Endothelial cell (in vitro differentiated cells): Measurements from ENCODE around the gene ZNHIT1. TPM values are rescaled to one million over a fixed set of nuclear protein-coding genes. Genes with fewer than 3 reads are reported as not detected.
"Not testable (repeated sequence)": the region's sequence is repeated elsewhere in the genome, so short reads cannot be mapped to it uniquely, and the experiment has no call there.

Experiments
- DNase-seq: peaks from one replicate; pipeline ENCODE4 v3.0.0; 2021; ENCODE audit warnings: low spot score
- H3K27ac Mint-ChIP-seq: one replicate; pipeline ENCODE4 v1.8.0; 2021; ENCODE audit warnings: mixed read lengths, inconsistent platforms; ENCODE audit not compliant: unreplicated experiment
- H3K27me3 Mint-ChIP-seq: one replicate; pipeline ENCODE4 v1.8.0; 2021; ENCODE audit warnings: mild to moderate bottlenecking, moderate library complexity, mixed read lengths, inconsistent platforms; ENCODE audit not compliant: unreplicated experiment
- H3K36me3 Mint-ChIP-seq: one replicate; pipeline ENCODE4 v1.8.0; 2021; ENCODE audit warnings: mild to moderate bottlenecking, low read depth, mixed read lengths, inconsistent platforms; ENCODE audit not compliant: unreplicated experiment
- H3K4me1 Mint-ChIP-seq: one replicate; pipeline ENCODE4 v1.8.0; 2021; ENCODE audit warnings: mild to moderate bottlenecking, mixed read lengths, inconsistent platforms; ENCODE audit not compliant: unreplicated experiment
- H3K4me3 Mint-ChIP-seq: one replicate; pipeline ENCODE4 v1.8.0; 2021; ENCODE audit warnings: mild to moderate bottlenecking, mixed read lengths, inconsistent platforms; ENCODE audit not compliant: unreplicated experiment
- H3K9me3 Mint-ChIP-seq: one replicate; pipeline ENCODE4 v1.8.0; 2021; ENCODE audit warnings: mixed read lengths, inconsistent platforms; ENCODE audit not compliant: unreplicated experiment
- CTCF ChIP-seq: fragments of 200-600 bp; sonication (generic); IDR thresholded peaks from one replicate; pipeline ENCODE4 v1.5.0; 2021; ENCODE audit warnings: antibody characterized with exemption; ENCODE audit not compliant: unreplicated experiment
- total RNA-seq: library from RNA; stranded (reverse); fragmentation: NEBNext Ultra II Directional; extraction: Animal tissue kit (Norgen Biotek cat#: 25700); gene quantifications from one replicate; pipeline ENCODE4 v1.2.1, GENCODE V29; 2021; ENCODE audit not compliant: unreplicated experiment

ZNHIT1 gene
- total RNA-seq, 1 donor from 2014 or later, result 71.5 TPM

- no peak for DNase-seq
- Mint-ChIP-seq H3K9me3 (no peaks in the 10 kb centered on the region), H3K27ac (no peak overlapping the region), H3K36me3 (no peaks in the 10 kb centered on the region), H3K4me3 (no peak overlapping the region), H3K27me3 (peaks cover 2% of the 10 kb centered on the region), H3K4me1 (peaks cover 11% of the 10 kb centered on the region)
- TF ChIP-seq CTCF, result no peak
Measured at GRCh38 chr7:101255796-101256195, 37.8 kb downstream of the ZNHIT1 start.

- H3K4me3 Mint-ChIP-seq, result no peak overlapping the region
- H3K9me3 Mint-ChIP-seq, result no peaks in the 10 kb centered on the region
- H3K27me3 Mint-ChIP-seq, result peaks cover 2% of the 10 kb centered on the region
- no peaks in the 10 kb centered on the region for H3K36me3 Mint-ChIP-seq
- TF ChIP-seq CTCF, result no peak
- H3K4me1 Mint-ChIP-seq, result peaks cover 3% of the 10 kb centered on the region
- H3K27ac Mint-ChIP-seq, result no peak overlapping the region
- DNase-seq, result no peak
Measured at GRCh38 chr7:101258243-101258731, 40.3 kb downstream of the ZNHIT1 start.

GRCh38 chr7:101264102-101264706 is 46.2 kb downstream of the ZNHIT1 start:
- not testable (repeated sequence) for H3K4me1 Mint-ChIP-seq, H3K9me3 Mint-ChIP-seq, H3K27me3 Mint-ChIP-seq, H3K4me3 Mint-ChIP-seq, H3K27ac Mint-ChIP-seq, DNase-seq, H3K36me3 Mint-ChIP-seq

GRCh38 chr7:101265622-101266516 is 47.9 kb downstream of the ZNHIT1 start:
- H3K4me1 Mint-ChIP-seq, result no peaks in the 10 kb centered on the region
- H3K36me3 Mint-ChIP-seq, result no peaks in the 10 kb centered on the region
- no peak overlapping the region for H3K27ac Mint-ChIP-seq
- no peak for DNase-seq
- peaks cover 5% of the 10 kb centered on the region for H3K27me3 Mint-ChIP-seq
- TF ChIP-seq CTCF, result no peak
- no peak overlapping the region for H3K4me3 Mint-ChIP-seq
- no peaks in the 10 kb centered on the region for H3K9me3 Mint-ChIP-seq

- H3K4me1 Mint-ChIP-seq, result no peaks in the 10 kb centered on the region
- TF ChIP-seq CTCF, result no peak
- H3K4me3 Mint-ChIP-seq, result no peak overlapping the region
- DNase-seq, result no peak
- peaks cover 5% of the 10 kb centered on the region for H3K27me3 Mint-ChIP-seq
- H3K36me3 Mint-ChIP-seq, result no peaks in the 10 kb centered on the region
- H3K9me3 Mint-ChIP-seq, result no peaks in the 10 kb centered on the region
- no peak overlapping the region for H3K27ac Mint-ChIP-seq
Measured at GRCh38 chr7:101269664-101270063, 51.7 kb downstream of the ZNHIT1 start.
